ENCODE measurements around the gene PLA2G2F.
"Not testable (repeated sequence)": the region's sequence is repeated elsewhere in the genome, so short reads cannot be mapped to it uniquely, and the experiment has no call there.

The PLA2G2F gene

GRCh38 chr1:20124456-20125057 is 14.6 kb upstream of the PLA2G2F start:
- Histone ChIP-seq H3K27ac (peak overlapping the region in 2 of 11 experiments; percentile 35 to 46; a peak in 2 of 22 replicates), H4K20me1 (no peaks in the 10 kb centered on the region), H3K9ac (no peak overlapping the region), H3K27me3 (no peaks in the 10 kb centered on the region), H3K4me2 (peak overlapping the region in 5 of 11 experiments; percentile 7 to 87 (median 76); a peak in 8 of 22 replicates), H3K4me3 (no peak overlapping the region), H3K4me1 (peaks cover 6 to 89% (median 32%) of the 10 kb centered on the region in 10 experiments), H3K9me3 (replicated peaks in 1 of 11) (peaks cover 6 to 29% (median 17%) of the 10 kb centered on the region in 11 experiments; a peak in 17 of 22 replicates), H3K36me3 (no peaks in the 10 kb centered on the region)
- no peak for TF ChIP-seq Cebpa-rat (IDR thresholded peaks at IDR 0.05)

DNA sequence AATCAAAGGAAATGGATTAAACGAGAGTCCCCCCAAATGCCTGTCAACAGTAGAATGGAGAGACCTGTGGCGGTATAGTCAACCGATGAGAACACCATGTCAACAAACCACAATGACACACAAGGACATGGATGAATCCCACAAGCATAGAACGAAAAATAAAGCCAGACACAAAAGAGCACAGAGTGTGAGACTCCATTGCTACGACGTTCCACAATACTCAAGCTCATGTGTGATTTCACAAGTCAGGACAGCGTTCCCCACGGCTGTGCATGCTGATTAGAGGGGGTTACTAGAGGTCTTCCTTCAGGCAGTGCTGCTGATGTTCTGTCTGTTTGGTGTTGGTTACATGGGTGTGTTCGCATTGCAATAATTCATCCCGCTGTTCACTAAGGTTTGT is 14.0 kb upstream of the PLA2G2F start:
- Histone ChIP-seq H3K4me1 (peaks cover under 1 to 83% (median 26%) of the 10 kb centered on the region in 10 experiments; a peak in 16 of 20 replicates), H4K20me1 (no peaks in the 10 kb centered on the region), H3K27me3 (no peaks in the 10 kb centered on the region), H3K4me3 (no peak overlapping the region), H3K4me2 (peak overlapping the region in 4 of 11 experiments; percentile 7 to 87 (median 78); a peak in 7 of 22 replicates), H3K9me3 (replicated peaks in 1 of 11) (peaks cover 9 to 34% (median 20%) of the 10 kb centered on the region in 11 experiments; a peak in 17 of 22 replicates), H3K9ac (no peak overlapping the region), H3K36me3 (no peaks in the 10 kb centered on the region), H3K27ac (peak overlapping the region in 1 of 11 experiments; percentile 58; a peak in 1 of 22 replicates)
- no peak for TF ChIP-seq Cebpa-rat (IDR thresholded peaks at IDR 0.05)

DNA sequence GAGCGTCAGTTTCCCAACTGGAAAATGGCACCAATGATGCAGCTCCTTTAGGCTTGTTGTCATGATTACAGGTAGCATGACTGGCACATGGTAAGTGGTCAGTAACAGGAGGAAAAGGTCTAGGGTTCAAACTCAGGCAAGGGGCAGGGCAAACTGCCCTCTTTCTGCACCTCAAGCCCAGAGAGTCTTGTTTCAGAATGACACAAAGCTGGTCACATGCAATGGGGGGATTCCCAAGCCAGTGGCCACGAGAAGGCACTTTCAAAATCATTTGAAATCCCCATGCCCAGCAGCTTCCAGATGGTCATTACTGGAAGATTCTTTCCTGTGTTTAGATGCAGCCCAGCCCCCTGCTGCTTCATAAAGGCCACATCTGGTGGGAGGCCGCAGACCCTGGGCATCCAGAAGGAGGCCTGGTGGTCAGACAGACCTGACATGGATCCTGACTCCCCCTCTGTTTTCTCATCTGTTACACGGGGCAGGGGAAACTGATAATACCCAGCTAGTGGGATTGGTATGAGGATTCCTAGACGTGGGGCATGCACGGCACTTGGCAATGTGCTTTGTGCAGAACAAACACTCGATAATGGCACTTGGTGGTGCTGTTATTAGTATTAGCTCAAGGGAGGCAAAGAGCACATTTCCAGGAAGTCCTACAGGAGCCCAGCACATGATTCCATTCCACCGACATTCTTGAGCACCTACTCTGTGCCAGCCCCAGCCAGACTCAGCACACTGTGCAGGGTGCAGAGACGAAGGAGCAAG is 12.9 kb upstream of the PLA2G2F start:
- H3K9me3 ChIP-seq (replicated peaks in 1 of 11): peaks cover 13 to 40% (median 23%) of the 10 kb centered on the region in 11 experiments; a peak in 18 of 22 replicates
- H3K4me1 ChIP-seq: peaks cover 0 to 73% (median 24%) of the 10 kb centered on the region in 10 experiments; a peak in 11 of 20 replicates
- no peak overlapping the region for H3K4me3 ChIP-seq
- no peaks in the 10 kb centered on the region for H3K27me3 ChIP-seq
- no peaks in the 10 kb centered on the region for H4K20me1 ChIP-seq
- no peaks in the 10 kb centered on the region for H3K36me3 ChIP-seq
- H3K9ac ChIP-seq: peak overlapping the region in 1 of 11 experiments; percentile 9; a peak in 1 of 22 replicates
- no peak for TF ChIP-seq Cebpa-rat (IDR thresholded peaks at IDR 0.05)
- H3K27ac ChIP-seq: peak overlapping the region in 4 of 11 experiments; percentile 45 to 58 (median 55); a peak in 5 of 22 replicates
- peak overlapping the region in 3 of 11 experiments; percentile 76 to 87 (median 79); a peak in 6 of 22 replicates for H3K4me2 ChIP-seq

DNA sequence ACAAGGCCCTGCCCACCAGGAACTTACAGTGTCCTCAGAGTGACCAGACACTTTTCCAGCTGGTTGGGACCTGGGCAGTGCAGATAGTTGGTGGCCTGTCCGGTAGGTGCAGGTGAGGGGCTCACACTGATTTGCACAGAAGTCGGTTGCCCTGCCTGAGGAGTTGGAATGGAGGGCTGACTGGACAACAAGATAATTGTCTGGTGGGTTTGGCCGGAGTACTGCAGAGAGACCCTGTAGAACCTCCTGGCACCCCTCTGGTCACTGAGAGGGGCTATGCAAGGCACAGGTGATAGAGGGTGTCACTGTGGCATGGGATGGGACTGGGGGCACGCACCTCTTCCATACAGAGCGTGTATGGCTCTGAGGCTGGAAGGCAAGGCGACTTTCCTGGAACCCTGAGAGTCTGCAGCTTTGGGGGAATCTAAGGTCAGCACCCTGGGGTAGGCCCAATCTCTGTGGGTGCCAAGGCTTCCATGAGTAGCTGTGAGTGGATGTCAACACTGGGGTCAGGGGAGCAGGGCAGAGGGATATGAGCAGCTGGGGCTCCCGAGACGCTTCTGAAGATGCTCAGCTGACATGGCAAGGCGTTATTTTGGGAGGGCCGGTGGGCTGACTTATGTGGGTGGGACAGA is 12.2 kb upstream of the PLA2G2F start:
- TF ChIP-seq Cebpa-rat (IDR thresholded peaks at IDR 0.05): no peak
- Histone ChIP-seq H3K4me3 (no peak overlapping the region), H3K4me1 (peaks cover 0 to 74% (median 28%) of the 10 kb centered on the region in 10 experiments; a peak in 11 of 20 replicates), H3K27ac (peak overlapping the region in 7 of 11 experiments; percentile 18 to 62 (median 39); a peak in 11 of 22 replicates), H3K4me2 (peak overlapping the region in 8 of 11 experiments; percentile 17 to 87 (median 53); a peak in 13 of 22 replicates), H3K36me3 (no peaks in the 10 kb centered on the region), H4K20me1 (no peaks in the 10 kb centered on the region), H3K9me3 (replicated peaks in 1 of 11) (peaks cover 13 to 40% (median 23%) of the 10 kb centered on the region in 11 experiments; a peak in 18 of 22 replicates), H3K9ac (no peak overlapping the region; a peak in 1 of 22 replicates), H3K27me3 (no peaks in the 10 kb centered on the region)

- peaks cover 0 to 44% (median 22%) of the 10 kb centered on the region in 10 experiments; a peak in 11 of 20 replicates for H3K4me1 ChIP-seq
- not testable (repeated sequence) for H4K20me1 ChIP-seq, H3K9ac ChIP-seq, H3K36me3 ChIP-seq, H3K4me2 ChIP-seq, H3K27ac ChIP-seq, H3K4me3 ChIP-seq, H3K27me3 ChIP-seq
- H3K9me3 ChIP-seq (replicated peaks in 1 of 11): peaks cover 13 to 44% (median 23%) of the 10 kb centered on the region in 11 experiments; a peak in 18 of 22 replicates
Measured at GRCh38 chr1:20130518-20130917, 8.6 kb upstream of the PLA2G2F start.

DNA sequence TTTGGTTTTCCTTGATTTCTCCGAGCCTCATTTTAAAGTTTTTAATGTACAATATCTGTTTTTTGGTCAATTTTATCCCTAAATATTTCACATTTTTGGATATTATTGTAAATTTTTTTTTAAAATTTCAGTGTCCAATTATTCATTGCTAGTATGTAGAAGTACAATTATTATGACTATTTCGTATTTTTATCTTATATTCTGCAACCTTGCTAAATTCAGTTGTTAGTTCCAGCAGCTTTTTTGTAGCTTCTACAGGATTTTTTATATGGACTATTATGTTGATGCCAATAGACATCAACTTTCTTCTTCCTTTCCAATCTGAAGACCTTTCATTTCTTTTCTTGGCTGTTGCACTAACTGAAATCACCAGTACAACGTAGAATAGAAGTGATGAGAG is 4.1 kb upstream of the PLA2G2F start:
- Histone ChIP-seq H3K27ac (no peak overlapping the region), H4K20me1 (no peaks in the 10 kb centered on the region), H3K4me3 (no peak overlapping the region), H3K36me3 (no peaks in the 10 kb centered on the region), H3K27me3 (no peaks in the 10 kb centered on the region), H3K4me1 (peaks cover 10 to 23% (median 17%) of the 10 kb centered on the region in 10 experiments), H3K9me3 (replicated peaks in 1 of 11) (peaks cover 0 to 12% (median 6%) of the 10 kb centered on the region in 11 experiments; a peak in 10 of 22 replicates), H3K9ac (no peak overlapping the region), H3K4me2 (no peak overlapping the region)
- TF ChIP-seq Cebpa-rat (IDR thresholded peaks at IDR 0.05): no peak

DNA sequence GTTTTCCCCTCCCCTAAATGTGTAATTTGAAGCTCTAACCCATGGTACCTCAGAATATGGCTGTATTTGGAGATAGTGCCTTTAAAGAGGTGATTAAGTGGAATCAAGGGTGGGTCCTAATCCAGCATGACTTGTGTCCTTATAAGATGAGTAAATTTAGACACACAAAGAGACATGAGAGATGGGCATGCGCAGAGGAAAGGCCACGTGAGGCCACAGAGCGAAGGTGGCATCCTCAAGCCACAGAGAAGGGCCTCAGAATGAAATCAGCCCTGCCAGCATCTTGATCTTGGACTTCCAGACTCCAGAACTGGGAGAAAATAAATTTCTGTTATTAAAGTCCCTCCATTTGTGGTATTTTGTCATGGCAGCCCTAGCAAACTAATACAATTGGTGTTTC is 2.9 kb upstream of the PLA2G2F start:
- Histone ChIP-seq H3K27ac (no peak overlapping the region), H4K20me1 (no peaks in the 10 kb centered on the region; a peak in 1 of 22 replicates), H3K9ac (no peak overlapping the region), H3K9me3 (replicated peaks in 1 of 11) (0 out of 22 replicates have a peak, but pooled peaks cover 0 to 6% (median 0%) of the 10 kb centered on the region in 11 experiments), H3K27me3 (no peaks in the 10 kb centered on the region), H3K4me1 (peaks cover 14 to 27% (median 18%) of the 10 kb centered on the region in 10 experiments), H3K36me3 (no peaks in the 10 kb centered on the region), H3K4me2 (no peak overlapping the region), H3K4me3 (no peak overlapping the region)
- TF ChIP-seq Cebpa-rat (IDR thresholded peaks at IDR 0.05): no peak

GRCh38 chr1:20137055-20137454 is 2.1 kb upstream of the PLA2G2F start:
- H3K36me3 ChIP-seq: no peaks in the 10 kb centered on the region
- no peaks in the 10 kb centered on the region; a peak in 2 of 22 replicates for H4K20me1 ChIP-seq
- no peak for TF ChIP-seq Cebpa-rat (IDR thresholded peaks at IDR 0.05)
- no peak overlapping the region for H3K4me3 ChIP-seq
- no peak overlapping the region for H3K9ac ChIP-seq
- H3K4me2 ChIP-seq: no peak overlapping the region
- H3K4me1 ChIP-seq: peaks cover 12 to 21% (median 15%) of the 10 kb centered on the region in 10 experiments
- H3K27me3 ChIP-seq: no peaks in the 10 kb centered on the region
- H3K27ac ChIP-seq: no peak overlapping the region
- 0 out of 22 replicates have a peak, but pooled peaks cover 0 to 6% (median 0%) of the 10 kb centered on the region in 11 experiments for H3K9me3 ChIP-seq (replicated peaks in 1 of 11)

Measured in BLaER1 treated with 17β-estradiol and CSF1 and Interleukin-3, amounts not matched to agents 10 nM and 100 nM (cell line).